A549 (cell line): ENCODE measurements around the gene CELSR1. TPM values are rescaled to one million over a fixed set of nuclear protein-coding genes. Genes with fewer than 3 reads are reported as not detected.

ENCODE experiments used
- ATAC-seq, 2 experiments: fragments of 200-7000 bp in 1 of 2; fragments of >200 bp in 1 of 2; cut with Nextera tagmentation in 1 of 2; cut with Tn5 transposase in 1 of 2; 3 replicates each; pipeline versions ENCODE4 v1.8.0 to v1.9.1; 2018 to 2020; ENCODE audit warnings: mild to moderate bottlenecking in 1 of 2, moderate library complexity in 1 of 2
- CTCF ChIA-PET: fragments of 300-600 bp; sonication (Branson Sonifier 250); formaldehyde crosslinking; extraction: SDS; loops from one replicate; lab custom pipeline; 2021; ENCODE audit warnings: antibody characterized with exemption, inconsistent platforms; lab: Yijun Ruan, JAX
- POLR2A ChIA-PET: fragments of 350-600 bp; formaldehyde crosslinking; extraction: SDS; loops from one replicate; lab custom pipeline; 2021; ENCODE audit warnings: antibody characterized with exemption, inconsistent platforms; lab: Yijun Ruan, JAX
- DNase-seq, 2 experiments: peaks; one replicate each; pipeline versions ENCODE4 v3.0.0 to v3.0.0-alpha.2; 2011 to 2016; ENCODE audit warnings: low read depth in 1 of 2, low spot score in 1 of 2
- FAIRE-seq: peaks from 2 replicates; lab custom pipeline; 2011; peaks lifted over from hg19 to GRCh38; lab: Jason Lieb, UNC
- H3K27ac ChIP-seq, 2 experiments: fragments of >200 bp; sonication (Bioruptor Twin); formaldehyde crosslinking; 3 replicates each; pipeline ENCODE4 v1.5.1; 2016 to 2017
- H3K4me1 ChIP-seq: fragments of >200 bp; sonication (Bioruptor Twin); formaldehyde crosslinking; 3 replicates; pipeline ENCODE4 v1.6.1; 2016
- H3K4me2 ChIP-seq: fragments of >200 bp; sonication (Bioruptor Twin); formaldehyde crosslinking; 3 replicates; pipeline ENCODE4 v1.6.1; 2016
- H3K4me3 ChIP-seq: fragments of >200 bp; sonication (Bioruptor Twin); formaldehyde crosslinking; 3 replicates; pipeline ENCODE4 v1.5.1; 2016
- H3K9me3 ChIP-seq: fragments of >200 bp; sonication (Bioruptor Twin); formaldehyde crosslinking; 3 replicates; pipeline ENCODE4 v1.6.1; 2016
- CBX2 ChIP-seq: fragments of 200-600 bp; sonication (generic); IDR thresholded peaks from 2 replicates; pipeline ENCODE4 v1.6.1; 2016; ENCODE audit warnings: low read depth, mild to moderate bottlenecking, borderline replicate concordance
- CBX8 ChIP-seq: fragments of 200-600 bp; sonication (generic); IDR thresholded peaks from 2 replicates; pipeline ENCODE4 v1.6.1; 2016
- CTCF ChIP-seq: fragments of >200 bp; sonication (Bioruptor Twin); formaldehyde crosslinking; IDR thresholded peaks from 3 replicates; pipeline ENCODE4 v1.5.1; 2016
- ESRRA ChIP-seq: fragments of 150-350 bp; IDR thresholded peaks from 2 replicates; pipeline ENCODE4 v1.6.1; 2014; ENCODE audit warnings: mild to moderate bottlenecking, low read length, borderline replicate concordance
- HOXB13 ChIP-seq: fragments of 250-450 bp; sonication (Bioruptor Pico); IDR thresholded peaks from 2 replicates; pipeline ENCODE4 v1.5.0; 2020; ENCODE audit warnings: low read depth, mild to moderate bottlenecking, moderate library complexity
- JUN ChIP-seq, 2 experiments: fragments of >200 bp; sonication (Bioruptor Twin); formaldehyde crosslinking; IDR thresholded peaks; 2 replicates in 1 of 2; 3 replicates in 1 of 2; pipeline ENCODE4 v1.6.1; 2016 to 2017
- NFE2L2 ChIP-seq: fragments of 150-350 bp; conservative IDR thresholded peaks from 2 replicates; pipeline ENCODE4 v1.6.1; 2014; ENCODE audit warnings: low read length
- NPAS2 ChIP-seq: fragments of 250-450 bp; sonication (Bioruptor Pico); IDR thresholded peaks from 2 replicates; pipeline ENCODE4 v1.8.0; 2022; ENCODE audit warnings: mild to moderate bottlenecking, moderate library complexity, borderline replicate concordance
- NR3C1 ChIP-seq: fragments of >200 bp; sonication (Bioruptor Twin); formaldehyde crosslinking; IDR thresholded peaks from 3 replicates; pipeline ENCODE4 v1.6.1; 2017
- PBX3 ChIP-seq: IDR thresholded peaks from 2 replicates; pipeline ENCODE4 v1.6.1; 2012
- POLR2AphosphoS2 ChIP-seq: conservative IDR thresholded peaks from 2 replicates; pipeline ENCODE4 v1.6.1; 2012; ENCODE audit warnings: low read length, improper control_type of control experiment, inconsistent platforms
- RAD21 ChIP-seq, 2 experiments: fragments of >200 bp in 1 of 2; sonication (Bioruptor Twin) in 1 of 2; formaldehyde crosslinking in 1 of 2; IDR thresholded peaks in 1 of 2; conservative IDR thresholded peaks in 1 of 2; 2 replicates in 1 of 2; 3 replicates in 1 of 2; pipeline ENCODE4 v1.6.1; 2012 to 2018; ENCODE audit warnings: inconsistent platforms in 1 of 2
- REST ChIP-seq: fragments of 200-600 bp; sonication (generic); IDR thresholded peaks from 2 replicates; pipeline ENCODE4 v1.6.1; 2016; ENCODE audit warnings: antibody characterized with exemption, mild to moderate bottlenecking, moderate library complexity
- USF2 ChIP-seq: fragments of 450-650 bp; IDR thresholded peaks from 2 replicates; pipeline ENCODE4 v1.6.1; 2014; ENCODE audit warnings: antibody characterized with exemption
- ZFP36 ChIP-seq: fragments of 450-650 bp; IDR thresholded peaks from 2 replicates; pipeline ENCODE4 v1.6.1; 2014; ENCODE audit warnings: borderline replicate concordance; ENCODE audit not compliant: partially characterized antibody
- ZNF302 ChIP-seq: fragments of 250-450 bp; sonication (Bioruptor Pico); IDR thresholded peaks from 2 replicates; pipeline ENCODE4 v1.9.0; 2021; ENCODE audit warnings: inconsistent platforms, mild to moderate bottlenecking, moderate library complexity
- WGBS: methylation state at CpG from one replicate; pipeline ENCODE4 v1.1.6; 2017; ENCODE audit errors: missing lambda C conversion rate; 5-methylcytosine and 5-hydroxymethylcytosine counted together
- polyA plus RNA-seq, 4 experiments: library from polyadenylated mRNA; depleted of rRNA in 3 of 4; stranded (reverse); fragments of >200 nt; fragmentation: RNase III in 1 of 4; extraction: RNeasy Plus Mini Kit Qiagen cat#74134 plus additional on column Dnase treatment in 1 of 4; gene quantifications; 2 replicates in 3 of 4; 3 replicates in 1 of 4; pipeline ENCODE4 v1.2.3, GENCODE V29; 2011 to 2017

Gene CELSR1
- polyA plus RNA-seq, 2 of the 4 experiments (the other 2 are of a cell fraction): 15.3 to 31.8 TPM

- 93% methylated on average over 19 of the region's 24 CpGs for WGBS
- peaks cover 14% of the 10 kb centered on the region; the same call in 1 of the 3 replicates for H3K4me1 ChIP-seq
- no peaks in the 10 kb centered on the region for H3K9me3 ChIP-seq
- ChIA-PET CTCF (interaction anchor here (2.8 kb wide), 1 partner anchor 73 kb away, joined by 12 read pairs; no protein-coding TSS in a partner anchor), POLR2A (no interaction called here)
- H3K4me3 ChIP-seq: no peak overlapping the region
- no peak for TF ChIP-seq POLR2AphosphoS2
- no peak for TF ChIP-seq USF2
- no peak for TF ChIP-seq REST
- TF ChIP-seq HOXB13 (CRISPR knock-in tag): no peak
- TF ChIP-seq CBX8: no peak
- TF ChIP-seq CBX2: no peak
- no peak for TF ChIP-seq JUN (IDR thresholded peaks at IDR 0.05)
- no peak for TF ChIP-seq CTCF
- TF ChIP-seq NR3C1: no peak
- TF ChIP-seq ESRRA: no peak
- no peak for TF ChIP-seq NFE2L2
- TF ChIP-seq PBX3: no peak
- H3K4me2 ChIP-seq: no peak overlapping the region
- DNase-seq: no peak
- no peak overlapping the region for H3K27ac ChIP-seq
- no peak for ATAC-seq
- FAIRE-seq: no peak
Measured at GRCh38 chr22:46439576-46440465, 97.6 kb downstream of the CELSR1 start.

GRCh38 chr22:46439111-46439510, 98.3 kb downstream of the CELSR1 start:
- FAIRE-seq (no peak), ATAC-seq (no peak), DNase-seq (no peak)
- peaks cover 9% of the 10 kb centered on the region; the same call in 1 of the 3 replicates for H3K4me1 ChIP-seq
- H3K27ac ChIP-seq: no peak overlapping the region
- 94% methylated on average over 25 of the region's 25 CpGs for WGBS
- POLR2A ChIA-PET: no interaction called here
- TF ChIP-seq ZNF302: no peak
- no peak for TF ChIP-seq CTCF
- no peak for TF ChIP-seq RAD21 (conservative IDR thresholded peaks at IDR 0.05 in 1 of 2, IDR thresholded peaks at IDR 0.05 in 1 of 2)
- TF ChIP-seq NPAS2 (CRISPR knock-in tag): no peak
- TF ChIP-seq ZFP36: no peak
- CTCF ChIA-PET: interaction anchor here (1.3 to 2.8 kb wide), 3 partner anchors 9 to 95 kb away, joined by 6 to 12 read pairs (median 7); no protein-coding TSS in a partner anchor
- H3K4me2 ChIP-seq: no peak overlapping the region
- H3K4me3 ChIP-seq: no peak overlapping the region
- H3K9me3 ChIP-seq: no peaks in the 10 kb centered on the region
